HepG2 (cell line): ENCODE results near the gene RCBTB1. TPM values are rescaled to one million over a fixed set of nuclear protein-coding genes. Genes with fewer than 3 reads are reported as not detected.
A peak's percentile ranks its signal among the peaks of the same experiment; 100 is the strongest.

Experiments
- ATF1 ChIP-seq: IDR thresholded peaks from 2 replicates; pipeline ENCODE4 v1.6.1; 2016; ENCODE audit warnings: mild to moderate bottlenecking, control low read depth
- CHCHD3 ChIP-seq: sonication (generic); formaldehyde crosslinking; IDR thresholded peaks from 2 replicates; pipeline ENCODE4 v1.8.0; 2022; ENCODE audit warnings: mild to moderate bottlenecking, missing genetic modification reagents, moderate library complexity
- GTF2F1 ChIP-seq: fragments of 150-350 bp; IDR thresholded peaks from 2 replicates; pipeline ENCODE4 v1.6.1; 2014; ENCODE audit warnings: low read length
- HOXA3 ChIP-seq: sonication (generic); formaldehyde crosslinking; IDR thresholded peaks from 2 replicates; pipeline ENCODE4 v1.5.0; 2020; ENCODE audit warnings: missing genetic modification reagents
- JARID2 ChIP-seq: sonication (generic); formaldehyde crosslinking; IDR thresholded peaks from 2 replicates; pipeline ENCODE4 v1.8.1; 2023; ENCODE audit warnings: missing genetic modification reagents, inconsistent platforms; ENCODE audit not compliant: insufficient replicate concordance
- JDP2 ChIP-seq: sonication (generic); formaldehyde crosslinking; IDR thresholded peaks from 2 replicates; pipeline ENCODE4 v1.8.1; 2022; ENCODE audit warnings: missing genetic modification reagents, borderline replicate concordance
- KLF11 ChIP-seq: IDR thresholded peaks from 2 replicates; pipeline ENCODE4 v1.6.1; 2016; ENCODE audit warnings: missing compliant biosample characterization
- MYC ChIP-seq: sonication (generic); formaldehyde crosslinking; IDR thresholded peaks from 2 replicates; pipeline ENCODE4 v1.9.0; 2021; ENCODE audit warnings: missing genetic modification reagents, borderline replicate concordance
- NFIC ChIP-seq: IDR thresholded peaks from 2 replicates; pipeline ENCODE4 v1.6.1; 2012; ENCODE audit warnings: mild to moderate bottlenecking, low read length, inconsistent platforms
- PHF20 ChIP-seq: sonication (generic); formaldehyde crosslinking; IDR thresholded peaks from 2 replicates; pipeline ENCODE4 v1.5.0; 2020; ENCODE audit warnings: mild to moderate bottlenecking, missing genetic modification reagents
- RXRA ChIP-seq: sonication (generic); formaldehyde crosslinking; IDR thresholded peaks from 2 replicates; pipeline ENCODE4 v1.5.1; 2020; ENCODE audit warnings: missing genetic modification reagents
- SMARCE1 ChIP-seq: fragments of 450-650 bp; IDR thresholded peaks from 2 replicates; pipeline ENCODE4 v1.6.1; 2017; ENCODE audit warnings: borderline replicate concordance
- TBX2 ChIP-seq: sonication (generic); formaldehyde crosslinking; IDR thresholded peaks from 2 replicates; pipeline ENCODE4 v1.5.0; 2020; ENCODE audit warnings: missing genetic modification reagents, mild to moderate bottlenecking, borderline replicate concordance
- ZEB1 ChIP-seq: IDR thresholded peaks from 2 replicates; pipeline ENCODE4 v1.6.1; 2012; ENCODE audit warnings: mild to moderate bottlenecking, low read depth, inconsistent platforms; ENCODE audit not compliant: insufficient replicate concordance
- ZNF160 ChIP-seq: sonication (generic); formaldehyde crosslinking; IDR thresholded peaks from 2 replicates; pipeline ENCODE4 v1.8.0; 2022; ENCODE audit warnings: mild to moderate bottlenecking, inconsistent platforms, missing genetic modification reagents
- ZNF230 ChIP-seq: sonication (generic); formaldehyde crosslinking; IDR thresholded peaks from 2 replicates; pipeline ENCODE4 v1.4.0; 2020; ENCODE audit warnings: mild to moderate bottlenecking, missing genetic modification reagents
- ZNF256 ChIP-seq: sonication (generic); formaldehyde crosslinking; conservative IDR thresholded peaks from 2 replicates; pipeline ENCODE4 v1.4.0; 2020; ENCODE audit warnings: missing genetic modification reagents
- ZNF281 ChIP-seq: sonication (generic); formaldehyde crosslinking; IDR thresholded peaks from 2 replicates; pipeline ENCODE4 v1.4.0; 2020; ENCODE audit warnings: missing genetic modification reagents, borderline replicate concordance
- ZNF780A ChIP-seq: sonication (generic); formaldehyde crosslinking; IDR thresholded peaks from 2 replicates; pipeline ENCODE4 v1.8.0; 2022; ENCODE audit warnings: mild to moderate bottlenecking, missing genetic modification reagents, moderate library complexity
- polyA plus RNA-seq, 8 experiments: library from polyadenylated mRNA; depleted of rRNA in 3 of 8; stranded (reverse) in 7 of 8; unstranded in 1 of 8; fragments of >200 nt; fragmentation: Illumina TruSeq in 4 of 8; extraction: Trizol in 4 of 8; gene quantifications; 2 replicates each; pipeline versions ENCODE4 v1.2.1 to v1.2.3, GENCODE V29; 2011 to 2016; ENCODE audit warnings: low read depth in 4 of 8, missing spikeins in 1 of 8, mixed read lengths in 1 of 8; ENCODE audit not compliant: insufficient read depth in 1 of 8
- total RNA-seq, 5 experiments: library from RNA; depleted of rRNA; stranded (reverse); fragments of >200 nt; fragmentation: Illumina TruSeq; extraction: Trizol; gene quantifications; 2 replicates each; pipeline ENCODE4 v1.2.3, GENCODE V29; 2016; ENCODE audit warnings: low read depth in 1 of 5
- TF ChIP-seq, protein P1 (sequence below): sonication (generic); formaldehyde crosslinking; IDR thresholded peaks from 2 replicates; pipeline ENCODE4 v1.4.0; 2020; ENCODE audit warnings: missing genetic modification reagents, borderline replicate concordance
- TF ChIP-seq, protein P2 (sequence below): IDR thresholded peaks from 2 replicates; pipeline ENCODE4 v1.6.1; 2016; ENCODE audit warnings: low read depth, control low read depth
- TF ChIP-seq, protein P3 (sequence below): sonication (generic); formaldehyde crosslinking; IDR thresholded peaks from 2 replicates; pipeline ENCODE4 v1.4.0; 2020; ENCODE audit warnings: mild to moderate bottlenecking, missing genetic modification reagents
- TF ChIP-seq, protein P4 (sequence below): sonication (generic); formaldehyde crosslinking; IDR thresholded peaks from 2 replicates; pipeline ENCODE4 v1.8.0; 2022; ENCODE audit warnings: low read depth, missing genetic modification reagents

RCBTB1 gene
- total and polyA plus RNA-seq, 2 of the 13 experiments (the other 11 are each of a cell fraction or from before 2014, with no cell fraction given), result 13.4 to 21.6 TPM

DNA sequence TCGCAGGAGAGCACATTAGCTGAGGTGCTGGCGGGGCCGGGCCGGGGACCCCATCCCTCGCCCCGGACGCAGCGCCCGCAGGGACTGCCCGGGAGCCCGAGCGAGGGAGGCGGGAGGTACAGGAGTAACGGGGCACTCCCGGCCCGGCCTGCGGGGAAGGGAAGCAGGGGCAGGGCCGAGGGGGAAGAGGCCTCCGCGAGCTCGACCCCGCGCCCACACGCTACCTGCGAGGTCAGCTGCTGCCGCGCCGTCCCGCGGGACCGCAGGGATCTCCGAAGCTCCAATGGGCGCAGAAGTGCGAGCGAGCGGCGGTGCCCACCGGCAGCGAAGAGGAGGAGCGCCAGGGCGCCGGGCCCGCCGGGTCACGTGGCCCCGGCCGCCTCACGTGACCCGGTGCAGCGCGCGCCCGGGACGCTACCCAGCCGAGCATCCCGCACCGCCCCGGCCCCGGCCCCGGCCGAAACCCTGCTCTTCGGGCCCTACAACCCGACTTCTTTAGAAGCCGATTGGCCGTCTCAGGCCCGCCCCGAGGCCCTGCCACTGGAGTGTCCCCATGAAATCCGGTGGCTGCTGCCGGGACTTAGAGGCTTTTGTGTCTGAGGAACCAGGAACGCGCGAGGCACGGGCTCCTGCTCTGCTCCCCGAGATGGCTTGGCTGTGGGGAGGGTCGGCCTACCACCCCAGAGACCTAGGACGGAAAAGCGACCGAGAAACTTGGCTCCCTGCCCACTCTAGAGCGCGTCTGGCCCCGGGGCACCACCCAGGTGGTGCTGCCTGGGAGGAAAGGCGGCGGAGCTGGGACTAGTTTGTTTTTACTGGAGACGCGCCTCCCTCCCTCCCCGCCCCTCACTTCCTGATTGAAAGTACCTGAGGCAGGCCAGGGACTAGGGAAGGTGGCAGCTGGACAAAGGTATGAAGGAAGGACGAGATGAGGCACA is at the start of gene RCBTB1 (continued):
- TF ChIP-seq, protein P1, sequence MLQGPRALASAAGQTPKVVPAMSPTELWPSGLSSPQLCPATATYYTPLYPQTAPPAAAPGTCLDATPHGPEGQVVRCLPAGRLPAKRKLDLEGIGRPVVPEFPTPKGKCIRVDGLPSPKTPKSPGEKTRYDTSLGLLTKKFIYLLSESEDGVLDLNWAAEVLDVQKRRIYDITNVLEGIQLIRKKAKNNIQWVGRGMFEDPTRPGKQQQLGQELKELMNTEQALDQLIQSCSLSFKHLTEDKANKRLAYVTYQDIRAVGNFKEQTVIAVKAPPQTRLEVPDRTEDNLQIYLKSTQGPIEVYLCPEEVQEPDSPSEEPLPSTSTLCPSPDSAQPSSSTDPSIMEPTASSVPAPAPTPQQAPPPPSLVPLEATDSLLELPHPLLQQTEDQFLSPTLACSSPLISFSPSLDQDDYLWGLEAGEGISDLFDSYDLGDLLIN (CRISPR knock-in tag), result no peak
- no peak for TF ChIP-seq ATF1 (CRISPR knock-in tag)
- peak; percentile 72 for TF ChIP-seq HOXA3
- peak; percentile 80; the same call in 1 of the 2 replicates for TF ChIP-seq MYC (CRISPR knock-in tag)
- TF ChIP-seq CHCHD3, result peak; percentile 88
- peak; percentile 77 for TF ChIP-seq ZEB1
- TF ChIP-seq JDP2 (CRISPR knock-in tag), result no peak
- TF ChIP-seq ZNF256 (CRISPR knock-in tag), result no peak
- no peak for TF ChIP-seq NFIC
- peak; percentile 23; the same call in 1 of the 2 replicates for TF ChIP-seq TBX2 (CRISPR knock-in tag)
- peak; percentile 58; the same call in 1 of the 2 replicates for TF ChIP-seq RXRA (CRISPR knock-in tag)
- no peak for TF ChIP-seq JARID2 (CRISPR knock-in tag)
- TF ChIP-seq ZNF160 (CRISPR knock-in tag), result no peak
- TF ChIP-seq, protein P2, sequence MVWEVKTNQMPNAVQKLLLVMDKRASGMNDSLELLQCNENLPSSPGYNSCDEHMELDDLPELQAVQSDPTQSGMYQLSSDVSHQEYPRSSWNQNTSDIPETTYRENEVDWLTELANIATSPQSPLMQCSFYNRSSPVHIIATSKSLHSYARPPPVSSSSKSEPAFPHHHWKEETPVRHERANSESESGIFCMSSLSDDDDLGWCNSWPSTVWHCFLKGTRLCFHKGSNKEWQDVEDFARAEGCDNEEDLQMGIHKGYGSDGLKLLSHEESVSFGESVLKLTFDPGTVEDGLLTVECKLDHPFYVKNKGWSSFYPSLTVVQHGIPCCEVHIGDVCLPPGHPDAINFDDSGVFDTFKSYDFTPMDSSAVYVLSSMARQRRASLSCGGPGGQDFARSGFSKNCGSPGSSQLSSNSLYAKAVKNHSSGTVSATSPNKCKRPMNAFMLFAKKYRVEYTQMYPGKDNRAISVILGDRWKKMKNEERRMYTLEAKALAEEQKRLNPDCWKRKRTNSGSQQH (CRISPR knock-in tag), result no peak
- TF ChIP-seq, protein P3, sequence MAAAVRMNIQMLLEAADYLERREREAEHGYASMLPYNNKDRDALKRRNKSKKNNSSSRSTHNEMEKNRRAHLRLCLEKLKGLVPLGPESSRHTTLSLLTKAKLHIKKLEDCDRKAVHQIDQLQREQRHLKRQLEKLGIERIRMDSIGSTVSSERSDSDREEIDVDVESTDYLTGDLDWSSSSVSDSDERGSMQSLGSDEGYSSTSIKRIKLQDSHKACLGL (CRISPR knock-in tag), result peak; percentile 80; the same call in 1 of the 2 replicates
- TF ChIP-seq, protein P4, sequence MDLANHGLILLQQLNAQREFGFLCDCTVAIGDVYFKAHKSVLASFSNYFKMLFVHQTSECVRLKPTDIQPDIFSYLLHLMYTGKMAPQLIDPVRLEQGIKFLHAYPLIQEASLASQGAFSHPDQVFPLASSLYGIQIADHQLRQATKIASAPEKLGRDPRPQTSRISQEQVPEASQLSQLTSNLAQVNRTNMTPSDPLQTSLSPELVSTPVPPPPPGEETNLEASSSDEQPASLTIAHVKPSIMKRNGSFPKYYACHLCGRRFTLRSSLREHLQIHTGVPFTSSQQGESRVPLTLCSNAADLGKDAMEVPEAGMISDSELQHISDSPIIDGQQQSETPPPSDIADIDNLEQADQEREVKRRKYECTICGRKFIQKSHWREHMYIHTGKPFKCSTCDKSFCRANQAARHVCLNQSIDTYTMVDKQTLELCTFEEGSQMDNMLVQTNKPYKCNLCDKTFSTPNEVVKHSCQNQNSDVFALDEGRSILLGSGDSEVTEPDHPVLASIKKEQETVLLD (CRISPR knock-in tag), result 0 out of 2 replicates have a peak, but pooled peaks have one; percentile 38
- TF ChIP-seq KLF11, result no peak
- no peak for TF ChIP-seq ZNF281 (CRISPR knock-in tag)
- no peak for TF ChIP-seq ZNF780A (CRISPR knock-in tag)
- TF ChIP-seq GTF2F1, result no peak
- peak; percentile 74 for TF ChIP-seq PHF20 (CRISPR knock-in tag)
- TF ChIP-seq SMARCE1, result no peak
- TF ChIP-seq ZNF230, result no peak
